Stimulated activated CD8-positive, alpha-beta memory T cell treated with anti-CD3 and anti-CD28 coated beads, Interleukin-4, amount 100 ng/mL, for 48 hours (primary cell): ENCODE results near the gene ROCK2.

ENCODE experiments used
- DNase-seq: peaks from one replicate; pipeline ENCODE4 v3.0.0-alpha.2; 2020

Gene ROCK2

GRCh38 chr2:11142987-11143386 is 201.4 kb downstream of the ROCK2 start:
- DNase-seq: no peak

- DNase-seq: no peak
Observed at GRCh38 chr2:11142330-11142729, 202.1 kb downstream of the ROCK2 start.

DNA sequence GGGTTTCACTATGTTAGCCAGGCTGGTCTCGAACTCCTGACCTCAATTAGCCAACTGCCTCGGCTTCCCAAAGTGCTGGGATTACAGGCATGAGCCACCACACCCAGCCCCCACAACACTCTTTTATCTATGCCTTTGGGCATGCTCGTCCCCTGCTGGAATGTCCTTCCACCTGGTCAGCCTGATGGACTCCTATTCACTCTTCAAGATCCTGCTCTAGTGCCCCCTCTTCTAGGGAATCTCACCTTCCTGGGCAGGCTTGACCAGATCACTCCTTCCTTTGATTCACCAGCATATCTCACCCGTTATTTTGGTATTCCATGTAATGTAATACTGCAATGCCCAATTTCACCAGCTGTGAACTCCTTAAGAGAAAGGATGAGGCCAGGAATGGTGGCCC is 203.1 kb downstream of the ROCK2 start:
- no peak for DNase-seq

DNA sequence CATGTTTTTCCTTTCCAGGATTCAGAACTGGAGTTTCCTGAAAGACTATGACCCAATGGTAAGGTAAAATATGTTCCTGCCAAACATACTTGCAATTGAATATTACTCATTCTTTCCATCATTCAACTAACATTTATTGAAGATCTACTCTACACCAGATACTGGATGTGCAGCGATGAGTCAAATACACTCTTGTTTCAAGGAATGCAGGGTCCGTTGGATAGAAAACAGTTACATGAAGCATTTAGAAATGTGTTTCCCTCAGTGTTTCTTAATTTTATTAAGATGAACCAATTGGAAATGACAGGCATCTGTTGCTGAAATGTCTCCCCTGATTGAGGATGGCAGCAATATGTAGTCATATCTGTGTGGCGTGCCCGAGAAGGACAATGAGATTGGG is 203.9 kb downstream of the ROCK2 start:
- DNase-seq: no peak

GRCh38 chr2:11134349-11134748 is 210.1 kb downstream of the ROCK2 start:
- no peak for DNase-seq

DNA sequence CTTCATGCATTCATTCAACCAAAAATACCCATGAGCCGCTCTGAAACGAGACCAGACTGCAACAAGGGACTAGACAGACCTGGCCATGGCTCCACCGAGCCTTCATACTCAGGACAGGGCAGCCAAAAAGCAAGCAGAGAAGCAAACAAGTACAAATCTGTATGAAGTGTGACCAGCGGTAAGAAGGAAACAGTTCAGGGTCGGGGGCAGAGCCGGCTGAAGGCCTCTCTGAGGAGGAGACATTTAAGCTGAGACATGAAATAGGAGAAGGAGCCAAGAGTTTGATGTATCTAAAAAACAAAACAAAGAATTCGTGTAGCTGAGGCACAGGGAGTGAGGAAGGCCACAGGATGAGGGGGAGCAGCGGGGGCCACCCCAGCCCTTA is 210.5 kb downstream of the ROCK2 start:
- DNase-seq: no peak

DNA sequence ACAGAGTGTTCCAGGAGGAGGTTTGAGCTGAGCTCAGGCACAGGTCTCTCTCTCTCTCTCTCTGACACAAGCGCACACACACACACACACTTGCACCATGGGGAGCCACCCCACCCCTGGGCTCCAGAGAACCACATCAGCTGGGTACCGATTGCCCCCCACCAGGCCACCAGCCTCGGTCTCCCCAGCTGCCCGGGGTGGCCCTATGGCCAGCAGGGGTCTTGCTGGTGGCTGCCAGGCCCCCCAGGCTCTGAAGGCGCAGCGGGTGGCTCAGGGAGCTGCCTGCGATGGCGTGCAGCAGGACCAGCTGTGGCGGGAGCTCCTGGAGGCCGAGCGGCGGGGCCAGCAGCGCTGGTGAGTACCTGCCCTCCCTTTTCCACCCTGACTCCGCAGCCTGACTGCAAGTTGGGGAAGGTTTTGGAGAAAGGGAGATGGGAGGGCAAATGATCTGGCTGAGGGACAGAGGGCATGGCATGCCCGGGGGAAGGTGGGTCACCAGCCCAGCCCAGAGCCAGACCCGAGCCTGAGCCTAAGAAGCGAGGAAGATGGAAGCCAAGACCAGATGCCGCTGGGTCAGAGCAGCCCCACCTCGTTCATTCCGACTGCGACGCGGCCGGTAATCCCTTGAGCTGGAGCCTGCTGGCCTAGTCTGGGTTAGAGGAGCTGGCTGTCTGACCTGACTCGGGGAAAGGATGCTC is 211.0 kb downstream of the ROCK2 start:
- DNase-seq: no peak

DNA sequence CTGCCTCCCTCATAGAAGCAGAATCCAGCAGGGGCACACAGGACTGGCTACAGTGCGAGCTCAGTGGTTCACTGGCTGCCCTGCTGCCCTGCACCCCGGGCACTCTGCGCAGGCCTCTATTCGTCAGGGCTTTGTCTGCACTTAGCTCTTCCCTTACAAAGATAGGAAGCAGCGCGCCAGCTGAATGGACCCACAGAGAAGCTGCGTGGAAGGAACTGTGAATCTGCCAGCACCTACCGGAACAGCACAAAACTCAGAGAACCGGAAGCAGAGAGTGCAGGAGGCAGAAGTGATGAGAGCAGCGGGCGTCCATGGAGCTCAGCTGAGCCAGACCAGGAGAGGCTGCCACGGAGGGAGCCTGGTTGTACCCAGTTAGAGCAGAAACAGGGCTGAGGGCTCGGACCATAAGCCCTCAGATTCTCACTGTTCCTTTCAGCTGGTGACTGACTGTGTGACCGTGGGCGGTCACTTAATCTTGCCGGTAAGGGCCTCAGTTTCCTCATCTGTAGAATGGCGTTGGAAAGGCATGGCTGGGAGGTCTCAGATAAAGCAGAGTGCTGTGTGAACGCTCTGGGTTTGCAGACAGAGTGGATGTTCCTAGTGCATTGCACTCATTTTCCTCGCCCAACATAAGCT is 212.3 kb downstream of the ROCK2 start:
- no peak for DNase-seq

DNA sequence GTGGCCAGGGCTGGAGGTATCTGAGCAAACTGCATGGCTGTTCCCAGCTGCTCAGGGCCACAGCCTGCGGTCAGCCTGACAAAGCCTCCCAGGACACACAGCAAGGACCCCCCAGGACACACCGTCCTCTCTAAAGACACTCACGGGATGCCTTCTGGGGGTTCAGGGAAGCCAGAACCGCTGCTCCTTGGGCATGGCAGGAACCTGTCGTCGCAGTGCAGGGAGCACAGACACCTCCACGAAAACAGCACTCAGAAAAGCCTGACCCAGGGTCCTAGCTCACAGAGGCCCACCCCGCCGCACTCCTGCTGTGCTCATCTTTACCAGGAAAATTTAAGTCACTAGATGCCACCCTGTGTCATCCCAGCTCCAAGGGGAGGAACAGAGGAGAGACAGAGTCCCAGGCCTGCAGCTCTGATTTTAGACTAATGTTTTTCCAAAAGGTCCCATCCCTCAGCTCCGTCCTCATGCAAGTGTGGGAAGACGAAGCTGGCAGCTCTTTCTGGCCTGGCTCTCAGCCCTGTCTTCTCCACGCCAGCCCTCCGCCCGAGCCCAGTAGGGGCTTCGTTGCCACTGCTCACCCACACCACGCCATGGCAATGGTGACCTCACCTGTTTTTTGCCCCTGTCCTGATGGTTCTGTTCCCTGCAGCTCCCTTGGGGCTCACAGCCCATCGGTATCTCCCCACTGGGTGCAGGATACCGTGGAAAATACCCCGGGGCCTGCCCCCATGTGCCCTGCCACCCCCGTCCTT is 213.1 kb downstream of the ROCK2 start:
- no peak for DNase-seq
